GM19463 (cell line): ENCODE results near the gene DNTT.

Source experiments
- ATAC-seq: cut with Tn5 transposase; IDR thresholded peaks from one replicate; pipeline ENCODE4 v1.9.1; 2021; ENCODE audit warnings: mild to moderate bottlenecking, moderate library complexity; ENCODE audit not compliant: unreplicated experiment

The DNTT gene

GRCh38 chr10:96304230-96304629, at the start of gene DNTT:
DNTT (plus strand) TSS chr10:96304434; CDS start chr10:96304498, 64 bp downstream.
- ATAC-seq: no peak

GRCh38 chr10:96254976-96255375, 49.3 kb upstream of the DNTT start:
- no peak for ATAC-seq

GRCh38 chr10:96255549-96256333, 48.5 kb upstream of the DNTT start:
- ATAC-seq: no peak

- ATAC-seq: no peak
Measured at GRCh38 chr10:96257944-96258343, 46.3 kb upstream of the DNTT start.

GRCh38 chr10:96259150-96259549, 45.1 kb upstream of the DNTT start:
- ATAC-seq: no peak

- ATAC-seq: peak; percentile 39
Measured at GRCh38 chr10:96260014-96260413, 44.2 kb upstream of the DNTT start.

GRCh38 chr10:96261132-96261531, 43.1 kb upstream of the DNTT start:
- ATAC-seq: no peak

GRCh38 chr10:96261930-96262329, 42.3 kb upstream of the DNTT start:
- no peak for ATAC-seq

- ATAC-seq: no peak
Measured at GRCh38 chr10:96263176-96263575, 41.1 kb upstream of the DNTT start.

GRCh38 chr10:96263669-96264068, 40.6 kb upstream of the DNTT start:
- peak; percentile 37 for ATAC-seq

- ATAC-seq: no peak
Measured at GRCh38 chr10:96264938-96265337, 39.3 kb upstream of the DNTT start.

GRCh38 chr10:96266118-96266770, 38.0 kb upstream of the DNTT start:
- ATAC-seq: no peak

- ATAC-seq: no peak
Measured at GRCh38 chr10:96267234-96267705, 37.0 kb upstream of the DNTT start.

- ATAC-seq: no peak
Measured at GRCh38 chr10:96268341-96268909, 35.8 kb upstream of the DNTT start.

GRCh38 chr10:96269438-96270300, 34.6 kb upstream of the DNTT start:
- ATAC-seq: no peak

- ATAC-seq: no peak
Measured at GRCh38 chr10:96270571-96270970, 33.7 kb upstream of the DNTT start.

- peak; percentile 72 for ATAC-seq
Measured at GRCh38 chr10:96271016-96271815, 33.0 kb upstream of the DNTT start, which contains the start of gene BLNK. BLNK (minus strand) TSS chr10:96271569; CDS start chr10:96271398, 171 bp downstream.

- peak; percentile 1 for ATAC-seq
Measured at GRCh38 chr10:96272316-96273280, 31.6 kb upstream of the DNTT start.
